Thyroid gland (tissue), 4 donors: Measurements from ENCODE around the gene TNIK. TPM values are rescaled to one million over a fixed set of nuclear protein-coding genes. Genes with fewer than 3 reads are reported as not detected.

Source experiments
- DNase-seq, 2 donors: peaks; one replicate each; pipeline ENCODE4 v3.0.0-alpha.2; 2019
- H3K27ac ChIP-seq, 3 donors: fragments of 200-600 bp; sonication (generic); 1 replicate in 2 of 3; 2 replicates in 1 of 3; pipeline ENCODE4 v1.5.1; 2016 to 2019; ENCODE audit warnings: mild to moderate bottlenecking in 1 of 3, moderate library complexity in 1 of 3
- H3K27me3 ChIP-seq: fragments of 200-600 bp; sonication (generic); one replicate; pipeline ENCODE4 v1.5.1; 2019
- H3K36me3 ChIP-seq, 2 donors: fragments of 200-600 bp; sonication (generic); one replicate each; pipeline ENCODE4 v1.5.1; 2016 to 2019
- H3K4me1 ChIP-seq, 2 donors: fragments of 200-600 bp; sonication (generic); one replicate each; pipeline ENCODE4 v1.5.1; 2017 to 2019
- H3K4me3 ChIP-seq, 3 donors: fragments of 200-600 bp; sonication (generic); replicated peaks in 1 of 3; 1 replicate in 2 of 3; 2 replicates in 1 of 3; pipeline ENCODE4 v1.5.1; 2016; ENCODE audit warnings: mild to moderate bottlenecking in 1 of 3
- H3K9me3 ChIP-seq: fragments of 200-600 bp; sonication (generic); one replicate; pipeline ENCODE4 v1.5.1; 2017
- POLR2A ChIP-seq, 2 donors: fragments of 450-650 bp; IDR thresholded peaks; one replicate each; pipeline ENCODE4 v1.6.1; 2017; ENCODE audit warnings: antibody characterized with exemption in 2 of 2, mild to moderate bottlenecking in 2 of 2, moderate library complexity in 1 of 2
- WGBS, 2 donors: methylation state at CpG; one replicate each; pipeline ENCODE4 v1.1.5; 2017; 5-methylcytosine and 5-hydroxymethylcytosine counted together
- intact Hi-C: fragments of 100-400 bp; cut with DNase I; formaldehyde crosslinking; loops from one replicate; pipeline ENCODE4 v1.15.1; 2023
- total RNA-seq, 4 donors: library from RNA; depleted of rRNA; stranded (reverse); fragments of >200 nt; gene quantifications; one replicate each; pipeline ENCODE4 v1.2.3, GENCODE V29; 2016
- TF ChIP-seq, protein P1 (sequence below), 6 experiments: fragments of 200-600 bp in 3 of 6; fragments of 450-650 bp in 3 of 6; sonication (generic) in 3 of 6; IDR thresholded peaks; one replicate each; pipeline ENCODE4 v1.5.1; 2016 to 2019; ENCODE audit warnings: antibody characterized with exemption in 6 of 6, mild to moderate bottlenecking in 2 of 6, inconsistent platforms in 1 of 6, moderate library complexity in 1 of 6

Gene TNIK
- total RNA-seq, 4 donors from 2014 or later, result 29.7 to 84.1 (median 48.9) TPM

GRCh38 chr3:171459137-171459941 lies 866 bp downstream of the TNIK start:
- Histone ChIP-seq H3K27ac (peak overlapping the region; percentile 19 to 76 (median 63)), H3K4me1 (peaks cover 4 to 8% of the 10 kb centered on the region in 2 donors), H3K9me3 (no peaks in the 10 kb centered on the region), H3K27me3 (no peaks in the 10 kb centered on the region), H3K4me3 (peak overlapping the region; percentile 48 to 79 (median 67)), H3K36me3 (no peaks in the 10 kb centered on the region)
- 1% methylated on average over 28 to 36 of the region's 36 CpGs for WGBS, 2 donors
- peak in 1 of 2 donors; percentile 37 for TF ChIP-seq POLR2A (IDR thresholded peaks at IDR 0.05)
- TF ChIP-seq, protein P1, sequence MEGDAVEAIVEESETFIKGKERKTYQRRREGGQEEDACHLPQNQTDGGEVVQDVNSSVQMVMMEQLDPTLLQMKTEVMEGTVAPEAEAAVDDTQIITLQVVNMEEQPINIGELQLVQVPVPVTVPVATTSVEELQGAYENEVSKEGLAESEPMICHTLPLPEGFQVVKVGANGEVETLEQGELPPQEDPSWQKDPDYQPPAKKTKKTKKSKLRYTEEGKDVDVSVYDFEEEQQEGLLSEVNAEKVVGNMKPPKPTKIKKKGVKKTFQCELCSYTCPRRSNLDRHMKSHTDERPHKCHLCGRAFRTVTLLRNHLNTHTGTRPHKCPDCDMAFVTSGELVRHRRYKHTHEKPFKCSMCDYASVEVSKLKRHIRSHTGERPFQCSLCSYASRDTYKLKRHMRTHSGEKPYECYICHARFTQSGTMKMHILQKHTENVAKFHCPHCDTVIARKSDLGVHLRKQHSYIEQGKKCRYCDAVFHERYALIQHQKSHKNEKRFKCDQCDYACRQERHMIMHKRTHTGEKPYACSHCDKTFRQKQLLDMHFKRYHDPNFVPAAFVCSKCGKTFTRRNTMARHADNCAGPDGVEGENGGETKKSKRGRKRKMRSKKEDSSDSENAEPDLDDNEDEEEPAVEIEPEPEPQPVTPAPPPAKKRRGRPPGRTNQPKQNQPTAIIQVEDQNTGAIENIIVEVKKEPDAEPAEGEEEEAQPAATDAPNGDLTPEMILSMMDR (IDR thresholded peaks at IDR 0.05), result no peak
- peak; percentile 60 to 67 for DNase-seq
- intact Hi-C loops, result no loop called here

DNA sequence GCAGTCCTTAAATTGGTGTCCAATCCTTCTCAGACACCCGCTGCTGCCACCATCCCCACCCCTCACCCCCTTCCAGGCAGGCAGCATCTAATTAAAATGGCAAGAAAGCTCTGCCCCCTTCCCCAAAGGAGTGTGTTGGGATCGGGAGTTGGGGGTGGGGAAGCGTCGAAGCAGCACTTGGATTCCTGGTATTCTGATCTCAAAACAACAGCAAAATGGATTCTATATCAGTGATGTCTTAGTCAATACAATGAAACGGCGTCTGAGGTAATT lies 1.4 kb downstream of the TNIK start:
- intact Hi-C loops, result no loop called here
- DNase-seq, result no peak
- Histone ChIP-seq H3K9me3 (no peaks in the 10 kb centered on the region), H3K36me3 (no peaks in the 10 kb centered on the region), H3K4me3 (peak overlapping the region; percentile 48 to 79 (median 67)), H3K27ac (peak overlapping the region in 2 of 3 donors; percentile 53 to 63), H3K27me3 (no peaks in the 10 kb centered on the region), H3K4me1 (peaks cover 4 to 8% of the 10 kb centered on the region in 2 donors)
- WGBS, 2 donors, result 2% methylated on average over 6 of the region's 6 CpGs
- TF ChIP-seq POLR2A (IDR thresholded peaks at IDR 0.05), result no peak
- TF ChIP-seq, protein P1 (IDR thresholded peaks at IDR 0.05), result no peak

DNA sequence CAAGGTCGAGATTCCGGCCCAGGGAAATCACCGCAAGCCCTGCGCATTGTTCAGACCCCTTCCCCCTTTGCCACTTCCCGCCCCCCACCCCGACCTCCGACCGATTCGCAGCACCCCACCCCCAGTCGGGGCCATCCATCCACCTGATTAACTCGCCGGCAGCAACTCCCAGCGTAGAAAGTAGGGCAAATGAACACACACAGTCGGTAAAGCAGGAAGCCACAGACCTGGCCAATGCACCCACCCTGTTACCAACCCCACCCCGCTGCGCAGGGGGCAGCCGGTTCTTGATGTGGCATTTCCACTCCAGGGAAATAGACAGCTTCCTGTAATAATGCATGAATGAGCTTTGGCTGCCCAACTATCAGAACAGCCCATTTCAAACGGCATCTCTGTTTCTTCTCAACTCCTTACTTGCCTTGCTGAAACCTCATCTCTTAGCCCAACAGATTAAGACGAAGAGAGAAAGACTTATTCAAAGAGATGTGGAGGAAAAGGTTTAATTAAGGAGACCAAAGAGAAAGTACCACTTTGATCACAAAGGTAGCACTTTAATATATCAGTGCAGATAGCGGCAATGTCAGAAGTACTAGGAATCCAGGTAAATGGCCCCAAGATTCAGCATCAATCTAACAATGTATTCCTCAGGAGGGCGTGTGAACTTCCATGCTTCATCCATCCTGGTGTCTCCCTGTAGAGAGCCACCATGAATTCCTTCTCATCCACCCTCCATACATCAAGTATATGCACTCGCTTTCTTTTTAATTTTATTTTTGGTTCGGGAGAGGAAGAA lies 1.9 kb downstream of the TNIK start:
- 25 to 32% methylated on average over 16 to 22 of the region's 23 CpGs for WGBS, 2 donors
- Histone ChIP-seq H3K27ac (peak overlapping the region in 2 of 3 donors; percentile 53 to 63), H3K9me3 (no peaks in the 10 kb centered on the region), H3K36me3 (no peaks in the 10 kb centered on the region), H3K27me3 (no peaks in the 10 kb centered on the region), H3K4me3 (peak overlapping the region in 2 of 3 donors; percentile 48 to 79), H3K4me1 (peaks cover 4 to 8% of the 10 kb centered on the region in 2 donors)
- intact Hi-C loops, result no loop called here
- DNase-seq, result peak; percentile 38 to 39
- TF ChIP-seq, protein P1 (IDR thresholded peaks at IDR 0.05), result no peak
- TF ChIP-seq POLR2A (IDR thresholded peaks at IDR 0.05), result no peak

DNA sequence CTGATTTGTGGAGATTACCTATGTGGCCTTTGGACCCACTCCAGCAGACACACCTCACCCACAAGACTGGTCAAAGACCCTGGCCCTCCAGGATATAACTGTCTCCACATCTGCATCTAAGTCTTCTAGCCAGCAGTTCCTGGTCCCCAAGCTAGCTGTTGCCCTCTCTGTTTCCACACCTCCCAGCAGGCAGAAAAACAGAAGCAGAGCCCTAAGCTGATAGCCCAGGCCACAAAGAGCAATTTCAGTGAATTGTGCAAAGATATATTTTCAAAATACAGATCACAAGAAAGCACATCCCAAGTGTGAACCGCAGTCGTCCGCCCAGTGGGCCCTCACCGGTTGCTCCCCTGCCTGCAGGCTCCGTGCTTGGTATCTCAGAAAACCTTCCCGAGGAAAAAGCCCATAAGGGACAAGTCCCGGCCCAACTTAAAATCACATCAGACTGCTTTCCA lies 2.6 kb downstream of the TNIK start:
- no peak for TF ChIP-seq POLR2A (IDR thresholded peaks at IDR 0.05)
- TF ChIP-seq, protein P1 (IDR thresholded peaks at IDR 0.05), result no peak
- WGBS, 2 donors, result 58 to 73% methylated on average over 7 of the region's 7 CpGs
- no peak for DNase-seq
- no peaks in the 10 kb centered on the region for H3K36me3 ChIP-seq
- H3K27me3 ChIP-seq, result no peaks in the 10 kb centered on the region
- intact Hi-C loops, result no loop called here
- no peak overlapping the region for H3K4me3 ChIP-seq
- no peaks in the 10 kb centered on the region for H3K9me3 ChIP-seq
- H3K27ac ChIP-seq, result peak overlapping the region in 1 of 3 donors; percentile 22
- peaks cover 4 to 8% of the 10 kb centered on the region in 2 donors for H3K4me1 ChIP-seq
